Endodermal cell (in vitro differentiated cells): Measurements from ENCODE around the gene GALM. TPM values are rescaled to one million over a fixed set of nuclear protein-coding genes. Genes with fewer than 3 reads are reported as not detected.

Source experiments
- DNase-seq: peaks from one replicate; pipeline ENCODE4 v3.0.0-alpha.2; 2017
- H3K27ac ChIP-seq: 2 replicates; pipeline ENCODE4 v1.5.1; 2013; ENCODE audit warnings: mild to moderate bottlenecking, low read depth, low read length, moderate library complexity
- H3K27me3 ChIP-seq: 2 replicates; pipeline ENCODE4 v1.6.1; 2013; ENCODE audit warnings: mild to moderate bottlenecking, low read length, moderate library complexity; ENCODE audit not compliant: insufficient read depth, control insufficient read depth, poor library complexity, severe bottlenecking
- H3K36me3 ChIP-seq: 2 replicates; pipeline ENCODE4 v1.7.0; 2013; ENCODE audit warnings: mild to moderate bottlenecking, low read length, moderate library complexity; ENCODE audit not compliant: control insufficient read depth, insufficient read depth
- H3K4me1 ChIP-seq: one replicate; pipeline ENCODE4 v1.7.0; 2013; ENCODE audit warnings: low read length; ENCODE audit not compliant: control insufficient read depth, insufficient read depth
- H3K4me3 ChIP-seq: 2 replicates; pipeline ENCODE4 v1.5.1; 2013; ENCODE audit warnings: mild to moderate bottlenecking, low read length, moderate library complexity
- H3K9ac ChIP-seq: 2 replicates; pipeline ENCODE4 v1.6.1; 2013; ENCODE audit warnings: mild to moderate bottlenecking, low read length, moderate library complexity; ENCODE audit not compliant: poor library complexity, severe bottlenecking; ENCODE audit errors: extremely low read depth
- H3K9me3 ChIP-seq: 2 replicates; pipeline ENCODE4 v1.6.1; 2013; ENCODE audit warnings: mild to moderate bottlenecking, low read length, moderate library complexity; ENCODE audit not compliant: control insufficient read depth
- H3K27ac Mint-ChIP-seq: 2 replicates; pipeline ENCODE4 v1.8.0; 2020; ENCODE audit warnings: mixed read lengths
- H3K27me3 Mint-ChIP-seq: 2 replicates; pipeline ENCODE4 v1.8.0; 2021; ENCODE audit warnings: mild to moderate bottlenecking, mixed read lengths; ENCODE audit not compliant: insufficient read depth
- H3K36me3 Mint-ChIP-seq: 2 replicates; pipeline ENCODE4 v1.8.0; 2020; ENCODE audit warnings: low read depth, mixed read lengths
- H3K4me1 Mint-ChIP-seq: 2 replicates; pipeline ENCODE4 v1.8.0; 2020; ENCODE audit warnings: mixed read lengths
- H3K4me3 Mint-ChIP-seq: 2 replicates; pipeline ENCODE4 v1.8.0; 2020; ENCODE audit warnings: mild to moderate bottlenecking, moderate library complexity, mixed read lengths
- H3K9me3 Mint-ChIP-seq: 2 replicates; pipeline ENCODE4 v1.8.0; 2020; ENCODE audit warnings: mild to moderate bottlenecking, mixed read lengths
- CTCF ChIP-seq: fragments of 200-600 bp; sonication (generic); conservative IDR thresholded peaks from 2 replicates; pipeline ENCODE4 v1.5.0; 2021; ENCODE audit warnings: antibody characterized with exemption, mild to moderate bottlenecking
- WGBS, 2 experiments: methylation state at CpG; one replicate each; pipeline versions ENCODE4 v1.1.5 to v1.1.7; 2013; ENCODE audit warnings: missing lambda C conversion rate in 2 of 2, mixed read lengths in 1 of 2; ENCODE audit not compliant: insufficient coverage in 1 of 2, insufficient read length in 1 of 2; 5-methylcytosine and 5-hydroxymethylcytosine counted together
- total RNA-seq, 2 donors: library from RNA; stranded (reverse); fragmentation: NEBNext Ultra II Directional in 1 of 2; extraction: Animal tissue kit (Norgen Biotek cat#: 25700) in 1 of 2; gene quantifications; 2 replicates in 1 of 2; 3 replicates in 1 of 2; pipeline ENCODE4 v1.2.1, GENCODE V29; 2021

GALM gene
- total RNA-seq, 2 donors from 2014 or later, result 14.2 to 16.2 TPM

DNA sequence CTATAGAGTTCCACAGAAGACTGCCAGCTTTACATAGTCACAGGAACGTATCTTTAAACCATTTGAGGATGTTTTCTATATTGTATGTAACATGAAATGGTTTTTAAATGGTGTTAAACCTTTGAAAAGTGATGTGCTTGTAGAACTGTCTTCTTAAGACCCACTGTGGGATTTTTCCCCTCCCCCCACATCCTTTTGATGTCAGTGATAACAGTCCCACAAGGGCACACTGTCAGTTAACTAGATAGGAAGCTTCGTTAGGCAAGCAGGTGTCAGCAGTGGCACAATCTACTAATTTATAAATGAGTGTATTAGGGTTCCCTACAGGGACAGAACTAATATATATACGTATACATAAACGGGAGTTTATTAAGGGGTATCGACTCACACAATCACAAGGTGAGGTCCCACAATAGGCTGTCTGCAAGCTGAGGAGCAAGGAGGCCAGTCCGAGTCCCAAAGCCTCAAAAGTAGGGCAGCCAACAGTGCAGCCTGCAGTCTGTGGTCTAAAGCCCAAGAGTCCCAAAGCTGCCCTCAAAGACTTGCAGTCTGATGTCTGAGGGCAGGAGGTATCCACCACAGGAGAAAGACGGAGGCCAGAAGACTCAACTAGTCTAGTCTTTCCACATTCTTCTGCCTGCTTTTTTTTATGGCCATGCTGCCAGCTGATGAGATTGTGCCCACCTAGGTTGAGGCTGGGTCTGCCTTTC is 39.4 kb upstream of the GALM start:
- H3K4me3 ChIP-seq, result no peak overlapping the region
- H3K9me3 ChIP-seq, result peaks cover 7% of the 10 kb centered on the region
- Mint-ChIP-seq H3K9me3 (peaks cover 6% of the 10 kb centered on the region), H3K36me3 (no peaks in the 10 kb centered on the region), H3K27me3 (no peaks in the 10 kb centered on the region), H3K4me1 (peaks cover 24% of the 10 kb centered on the region), H3K27ac (no peak overlapping the region), H3K4me3 (no peak overlapping the region)
- TF ChIP-seq CTCF, result no peak
- H3K9ac ChIP-seq, result no peak overlapping the region
- 78 to 92% methylated on average over 5 to 7 of the region's 7 CpGs for WGBS, 2 experiments
- H3K27ac ChIP-seq, result no peak overlapping the region
- H3K4me1 ChIP-seq, result peaks cover 13% of the 10 kb centered on the region
- H3K36me3 ChIP-seq, result no peaks in the 10 kb centered on the region
- DNase-seq, result no peak
- no peaks in the 10 kb centered on the region for H3K27me3 ChIP-seq

GRCh38 chr2:38627391-38627790 is 38.5 kb upstream of the GALM start:
- no peaks in the 10 kb centered on the region for H3K36me3 Mint-ChIP-seq
- Histone ChIP-seq H3K9ac (no peak overlapping the region), H3K4me1 (peaks cover 13% of the 10 kb centered on the region), H3K36me3 (no peaks in the 10 kb centered on the region), H3K9me3 (peaks cover 7% of the 10 kb centered on the region), H3K27ac (no peak overlapping the region), H3K27me3 (no peaks in the 10 kb centered on the region), H3K4me3 (no peak overlapping the region)
- no peaks in the 10 kb centered on the region for H3K27me3 Mint-ChIP-seq
- WGBS, 2 experiments, result 94 to 95% methylated on average over 4 of the region's 4 CpGs
- peaks cover 6% of the 10 kb centered on the region for H3K9me3 Mint-ChIP-seq
- H3K27ac Mint-ChIP-seq, result no peak overlapping the region
- DNase-seq, result no peak
- H3K4me3 Mint-ChIP-seq, result no peak overlapping the region
- no peak for TF ChIP-seq CTCF
- H3K4me1 Mint-ChIP-seq, result peaks cover 24% of the 10 kb centered on the region

- no peak overlapping the region for H3K27ac ChIP-seq
- WGBS, 2 experiments, result 92 to 100% methylated on average over 1 of the region's 1 CpG
- peaks cover 7% of the 10 kb centered on the region for H3K9me3 ChIP-seq
- no peak overlapping the region for H3K9ac ChIP-seq
- peaks cover 22% of the 10 kb centered on the region for H3K4me1 Mint-ChIP-seq
- H3K4me3 Mint-ChIP-seq, result no peak overlapping the region
- no peak for DNase-seq
- H3K27me3 Mint-ChIP-seq, result no peaks in the 10 kb centered on the region
- H3K9me3 Mint-ChIP-seq, result peaks cover 6% of the 10 kb centered on the region
- H3K27ac Mint-ChIP-seq, result no peak overlapping the region
- TF ChIP-seq CTCF, result no peak
- H3K27me3 ChIP-seq, result no peaks in the 10 kb centered on the region
- no peaks in the 10 kb centered on the region for H3K36me3 ChIP-seq
- H3K4me1 ChIP-seq, result peaks cover 13% of the 10 kb centered on the region
- no peaks in the 10 kb centered on the region for H3K36me3 Mint-ChIP-seq
- no peak overlapping the region for H3K4me3 ChIP-seq
Measured at GRCh38 chr2:38629684-38630083, 36.2 kb upstream of the GALM start.
